HepG2 (cell line): ENCODE data around the gene GMEB2. TPM values are rescaled to one million over a fixed set of nuclear protein-coding genes. Genes with fewer than 3 reads are reported as not detected.
A peak's percentile ranks its signal among the peaks of the same experiment; 100 is the strongest.

Experiments used
- AKNA ChIP-seq: sonication (generic); formaldehyde crosslinking; IDR thresholded peaks from 2 replicates; pipeline ENCODE4 v1.4.0; 2020; ENCODE audit warnings: missing genetic modification reagents, borderline replicate concordance
- GATA4 ChIP-seq: sonication (generic); IDR thresholded peaks from 2 replicates; pipeline ENCODE4 v1.6.1; 2016; ENCODE audit warnings: antibody characterized with exemption, low read depth, borderline replicate concordance
- MAZ ChIP-seq, 2 experiments: sonication (generic) in 1 of 2; formaldehyde crosslinking in 1 of 2; IDR thresholded peaks; 2 replicates each; pipeline versions ENCODE4 v1.5.0 to v1.6.1; 2012 to 2020; ENCODE audit warnings: low read depth in 2 of 2, mild to moderate bottlenecking in 2 of 2, borderline replicate concordance in 1 of 2, improper control_type of control experiment in 1 of 2, low read length in 1 of 2, missing genetic modification reagents in 1 of 2, moderate library complexity in 1 of 2
- SUZ12 ChIP-seq: fragments of 150-350 bp; IDR thresholded peaks from 2 replicates; pipeline ENCODE4 v1.6.1; 2014; ENCODE audit warnings: low read depth, low read length
- TFDP1 ChIP-seq: IDR thresholded peaks from 2 replicates; pipeline ENCODE4 v1.6.1; 2016; ENCODE audit warnings: missing compliant biosample characterization, missing genetic modification reagents, borderline replicate concordance
- ZNF331 ChIP-seq: sonication (generic); formaldehyde crosslinking; IDR thresholded peaks from 2 replicates; pipeline ENCODE4 v1.4.0; 2020; ENCODE audit warnings: missing genetic modification reagents
- ZNF547 ChIP-seq: sonication (generic); formaldehyde crosslinking; IDR thresholded peaks from 2 replicates; pipeline ENCODE4 v1.5.1; 2020; ENCODE audit warnings: mild to moderate bottlenecking, missing genetic modification reagents
- ZNF687 ChIP-seq: sonication (generic); formaldehyde crosslinking; IDR thresholded peaks from 2 replicates; pipeline ENCODE4 v1.5.1; 2020; ENCODE audit warnings: mild to moderate bottlenecking, missing genetic modification reagents, moderate library complexity
- polyA plus RNA-seq, 8 experiments: library from polyadenylated mRNA; depleted of rRNA in 3 of 8; stranded (reverse) in 7 of 8; unstranded in 1 of 8; fragments of >200 nt; fragmentation: Illumina TruSeq in 4 of 8; extraction: Trizol in 4 of 8; gene quantifications; 2 replicates each; pipeline versions ENCODE4 v1.2.1 to v1.2.3, GENCODE V29; 2011 to 2016; ENCODE audit warnings: low read depth in 4 of 8, missing spikeins in 1 of 8, mixed read lengths in 1 of 8; ENCODE audit not compliant: insufficient read depth in 1 of 8
- total RNA-seq, 5 experiments: library from RNA; depleted of rRNA; stranded (reverse); fragments of >200 nt; fragmentation: Illumina TruSeq; extraction: Trizol; gene quantifications; 2 replicates each; pipeline ENCODE4 v1.2.3, GENCODE V29; 2016; ENCODE audit warnings: low read depth in 1 of 5
- TF ChIP-seq, protein P1 (sequence below): sonication (generic); formaldehyde crosslinking; IDR thresholded peaks from 2 replicates; pipeline ENCODE4 v1.5.0; 2020; ENCODE audit warnings: mild to moderate bottlenecking, missing genetic modification reagents, moderate library complexity
- TF ChIP-seq, protein P2 (sequence below): sonication (generic); formaldehyde crosslinking; IDR thresholded peaks from 2 replicates; pipeline ENCODE4 v1.4.0; 2020; ENCODE audit warnings: missing genetic modification reagents

Gene GMEB2
- total and polyA plus RNA-seq, 2 of the 13 experiments (the other 11 are each of a cell fraction or from before 2014, with no cell fraction given), result 10.6 to 12.4 TPM

DNA sequence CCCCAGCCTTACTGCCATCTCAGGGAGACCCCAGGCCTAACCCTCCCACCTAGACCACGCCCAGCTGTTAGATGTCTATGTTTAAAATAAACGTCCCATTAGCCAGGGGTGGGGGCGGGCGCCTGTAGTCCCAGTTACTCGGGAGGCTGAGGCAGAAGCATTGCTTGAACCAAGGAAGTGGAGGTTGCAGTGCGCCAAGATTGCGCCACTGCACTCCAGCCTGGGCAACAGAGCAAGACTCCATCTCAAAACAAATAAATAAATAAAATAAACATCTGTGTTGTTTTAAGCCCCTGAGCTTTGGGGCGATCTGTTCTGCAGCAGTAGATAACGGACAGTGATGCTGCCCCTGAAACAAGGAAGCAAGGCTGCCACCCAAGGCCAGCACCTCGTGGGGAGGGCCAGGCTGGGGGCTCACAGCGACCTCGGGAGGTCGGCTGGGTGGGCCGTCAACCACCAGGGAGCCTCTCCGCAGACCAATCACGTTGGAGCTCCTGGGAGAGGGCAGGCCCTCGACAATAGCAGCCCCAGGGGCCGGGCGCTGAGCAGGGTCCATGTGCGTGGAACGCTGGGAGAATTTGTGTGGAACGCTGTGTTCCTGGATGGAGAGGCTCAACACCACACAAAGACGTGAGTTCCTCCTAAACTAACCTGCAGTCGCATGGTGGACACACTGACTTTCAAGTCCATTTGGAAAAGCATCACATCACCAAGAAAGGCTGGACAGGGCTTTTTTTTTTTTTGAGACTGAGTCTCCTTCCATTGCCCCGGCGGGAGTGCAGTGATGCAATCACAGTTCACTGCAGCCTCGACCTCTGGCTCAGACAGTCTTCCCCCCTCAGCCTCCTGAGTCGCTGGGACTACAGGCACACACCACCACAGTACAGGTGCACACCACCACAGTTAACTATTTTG lies 51.8 kb downstream of the GMEB2 start (continued):
- TF ChIP-seq AKNA (CRISPR knock-in tag) (no peak), GATA4 (no peak), ZNF687 (CRISPR knock-in tag) (peak; percentile 82), ZNF331 (CRISPR knock-in tag) (0 out of 2 replicates have a peak, but pooled peaks have one; percentile 25), SUZ12 (no peak), MAZ (IDR thresholded peaks at IDR 0.05; ENCODE audit: borderline replicate concordance, low read depth, low read length) (no peak), MAZ (CRISPR knock-in tag; IDR thresholded peaks at IDR 0.05; ENCODE audit: low read depth) (peak; percentile 67), TFDP1 (CRISPR knock-in tag) (peak; percentile 56; the same call in 1 of the 2 replicates), ZNF547 (CRISPR knock-in tag) (no peak; the same call in 1 of the 2 replicates)
- TF ChIP-seq, protein P1, sequence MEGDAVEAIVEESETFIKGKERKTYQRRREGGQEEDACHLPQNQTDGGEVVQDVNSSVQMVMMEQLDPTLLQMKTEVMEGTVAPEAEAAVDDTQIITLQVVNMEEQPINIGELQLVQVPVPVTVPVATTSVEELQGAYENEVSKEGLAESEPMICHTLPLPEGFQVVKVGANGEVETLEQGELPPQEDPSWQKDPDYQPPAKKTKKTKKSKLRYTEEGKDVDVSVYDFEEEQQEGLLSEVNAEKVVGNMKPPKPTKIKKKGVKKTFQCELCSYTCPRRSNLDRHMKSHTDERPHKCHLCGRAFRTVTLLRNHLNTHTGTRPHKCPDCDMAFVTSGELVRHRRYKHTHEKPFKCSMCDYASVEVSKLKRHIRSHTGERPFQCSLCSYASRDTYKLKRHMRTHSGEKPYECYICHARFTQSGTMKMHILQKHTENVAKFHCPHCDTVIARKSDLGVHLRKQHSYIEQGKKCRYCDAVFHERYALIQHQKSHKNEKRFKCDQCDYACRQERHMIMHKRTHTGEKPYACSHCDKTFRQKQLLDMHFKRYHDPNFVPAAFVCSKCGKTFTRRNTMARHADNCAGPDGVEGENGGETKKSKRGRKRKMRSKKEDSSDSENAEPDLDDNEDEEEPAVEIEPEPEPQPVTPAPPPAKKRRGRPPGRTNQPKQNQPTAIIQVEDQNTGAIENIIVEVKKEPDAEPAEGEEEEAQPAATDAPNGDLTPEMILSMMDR (CRISPR knock-in tag), result peak; percentile 43
- TF ChIP-seq, protein P2, sequence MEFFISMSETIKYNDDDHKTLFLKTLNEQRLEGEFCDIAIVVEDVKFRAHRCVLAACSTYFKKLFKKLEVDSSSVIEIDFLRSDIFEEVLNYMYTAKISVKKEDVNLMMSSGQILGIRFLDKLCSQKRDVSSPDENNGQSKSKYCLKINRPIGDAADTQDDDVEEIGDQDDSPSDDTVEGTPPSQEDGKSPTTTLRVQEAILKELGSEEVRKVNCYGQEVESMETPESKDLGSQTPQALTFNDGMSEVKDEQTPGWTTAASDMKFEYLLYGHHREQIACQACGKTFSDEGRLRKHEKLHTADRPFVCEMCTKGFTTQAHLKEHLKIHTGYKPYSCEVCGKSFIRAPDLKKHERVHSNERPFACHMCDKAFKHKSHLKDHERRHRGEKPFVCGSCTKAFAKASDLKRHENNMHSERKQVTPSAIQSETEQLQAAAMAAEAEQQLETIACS (CRISPR knock-in tag), result no peak
